ENCODE results near the gene CD58.
A peak's percentile ranks its signal among the peaks of the same experiment; 100 is the strongest.
"Not testable (repeated sequence)": the region's sequence is repeated elsewhere in the genome, so short reads cannot be mapped to it uniquely, and the experiment has no call there.

Gene CD58, protein sequence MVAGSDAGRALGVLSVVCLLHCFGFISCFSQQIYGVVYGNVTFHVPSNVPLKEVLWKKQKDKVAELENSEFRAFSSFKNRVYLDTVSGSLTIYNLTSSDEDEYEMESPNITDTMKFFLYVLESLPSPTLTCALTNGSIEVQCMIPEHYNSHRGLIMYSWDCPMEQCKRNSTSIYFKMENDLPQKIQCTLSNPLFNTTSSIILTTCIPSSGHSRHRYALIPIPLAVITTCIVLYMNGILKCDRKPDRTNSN
- total RNA-seq, result 36.7 to 52.8 (median 43.1) reads per million in 4 experiments

DNA sequence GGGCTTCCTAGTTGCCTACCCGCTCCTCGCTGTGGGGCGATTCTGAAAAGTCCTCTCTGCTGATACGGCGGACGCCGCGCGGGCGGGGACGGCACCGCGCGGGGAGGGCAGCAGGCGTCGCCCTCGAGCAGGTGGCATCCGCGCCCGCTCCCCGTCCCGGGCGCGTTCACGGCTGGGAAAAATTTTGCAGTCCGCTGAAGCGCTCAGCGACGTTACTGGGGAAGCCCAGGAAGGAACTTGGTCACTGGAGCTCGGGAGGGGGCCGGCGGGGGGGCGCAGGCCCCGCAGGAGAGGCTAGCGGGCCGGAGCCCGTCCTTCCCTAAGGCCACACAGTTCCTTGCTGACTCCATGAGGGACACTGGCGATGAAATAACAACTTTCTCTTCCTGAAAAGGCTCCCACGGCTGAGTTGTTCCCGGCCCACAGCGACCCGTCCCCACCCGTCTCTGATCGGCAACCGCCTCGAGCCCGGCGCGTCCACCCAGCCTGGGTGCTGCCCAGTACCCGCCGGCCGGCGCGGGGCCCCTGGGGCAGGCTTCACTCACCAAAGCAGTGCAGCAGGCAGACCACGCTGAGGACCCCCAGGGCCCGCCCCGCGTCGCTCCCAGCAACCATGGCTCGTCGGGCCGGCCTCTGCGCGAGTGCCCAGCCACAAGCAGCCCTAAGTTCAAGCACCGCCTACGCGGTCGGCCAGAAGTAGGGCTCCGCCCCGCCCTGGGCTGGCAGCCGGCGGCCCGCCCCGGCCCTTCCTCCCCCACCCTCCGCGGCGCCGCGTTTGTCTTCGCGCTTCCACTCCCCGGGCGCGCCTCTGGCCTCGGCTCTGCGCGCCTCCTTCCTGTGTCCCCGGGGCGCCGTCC lies at the start of gene CD58:
CD58 (minus strand) TSS at position 669 of the 857 bp plus-strand sequence; CDS start at position 615, 54 bp downstream.
- DNase-seq, result peak; percentile 50

DNA sequence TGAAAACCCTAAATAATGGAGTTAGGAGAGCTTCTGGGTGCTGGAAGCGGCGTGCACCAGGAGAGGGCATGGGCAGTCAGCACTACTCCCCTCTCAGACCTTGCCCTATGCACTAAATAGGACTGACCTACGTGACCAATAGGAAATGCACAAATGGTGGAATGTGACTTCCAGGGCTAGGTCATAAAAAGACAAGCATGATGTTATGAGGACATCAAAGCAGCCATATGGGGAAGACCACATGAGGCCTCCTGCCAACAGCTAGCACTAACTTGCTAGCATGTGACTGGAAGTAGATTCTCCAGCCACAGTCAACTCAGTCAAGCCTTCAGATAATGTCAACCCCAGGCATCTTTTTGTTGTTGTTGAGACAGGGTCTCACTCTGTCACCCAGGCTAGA lies 49.6 kb upstream of the CD58 start:
- not testable (repeated sequence) for DNase-seq

DNA sequence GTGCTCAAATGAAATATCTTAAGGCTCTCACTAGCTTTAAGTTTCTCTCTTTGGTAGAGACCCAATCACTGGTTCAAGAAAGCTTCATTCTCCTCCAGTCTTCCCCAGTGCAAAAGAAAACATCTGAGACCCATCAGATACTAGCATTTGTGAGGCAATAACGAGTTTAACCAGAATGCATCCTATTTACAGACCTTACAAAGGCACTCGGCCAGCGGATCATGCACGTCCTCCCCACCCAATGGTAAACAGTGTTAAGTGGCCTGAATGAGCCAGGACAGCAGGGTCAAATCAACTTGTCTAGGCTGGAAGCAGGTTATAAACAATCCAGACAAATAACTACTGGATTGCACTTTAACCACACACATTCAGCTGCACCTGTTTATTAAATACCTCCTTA lies 48.3 kb upstream of the CD58 start:
- not testable (repeated sequence) for DNase-seq

DNA sequence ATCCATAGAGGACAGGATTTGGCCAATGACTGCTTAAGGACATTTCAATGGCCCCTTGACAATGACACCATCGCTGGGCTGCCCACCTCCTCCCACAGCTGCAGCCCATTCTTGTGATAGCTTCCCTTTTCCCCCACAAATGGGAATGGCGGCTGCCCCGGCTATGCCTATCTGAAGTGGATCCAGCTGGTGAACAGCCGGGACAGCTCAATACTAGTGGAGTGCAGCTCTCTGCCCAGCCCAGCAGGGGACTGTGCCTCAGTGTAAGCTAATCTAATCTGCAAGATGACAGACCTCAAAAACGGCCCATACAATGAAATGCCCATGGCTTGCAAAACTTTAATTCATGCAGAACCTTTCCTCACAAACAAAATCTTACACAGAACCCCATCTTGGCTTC lies 47.0 kb upstream of the CD58 start:
- not testable (repeated sequence) for DNase-seq

DNA sequence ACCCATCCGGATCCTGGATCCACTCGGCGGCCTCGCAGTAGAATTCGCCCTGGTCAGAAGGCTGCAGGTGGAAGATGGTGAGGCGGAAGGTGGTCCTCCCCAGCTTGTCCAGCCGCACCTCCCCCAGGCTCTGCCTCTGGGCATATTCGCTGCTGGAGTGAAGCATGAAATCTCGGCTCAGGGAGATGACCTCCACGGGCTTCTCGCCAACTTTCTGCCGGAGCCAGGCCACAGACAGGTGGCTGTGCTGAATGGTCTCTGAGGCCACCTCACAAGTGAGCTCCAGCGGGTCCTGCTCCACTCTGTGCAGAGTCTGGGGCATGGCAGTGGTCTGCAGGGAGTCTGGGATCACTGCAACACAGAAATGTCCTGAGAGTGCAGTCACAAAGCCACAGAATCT lies 43.0 kb upstream of the CD58 start:
- DNase-seq, result not testable (repeated sequence)

DNA sequence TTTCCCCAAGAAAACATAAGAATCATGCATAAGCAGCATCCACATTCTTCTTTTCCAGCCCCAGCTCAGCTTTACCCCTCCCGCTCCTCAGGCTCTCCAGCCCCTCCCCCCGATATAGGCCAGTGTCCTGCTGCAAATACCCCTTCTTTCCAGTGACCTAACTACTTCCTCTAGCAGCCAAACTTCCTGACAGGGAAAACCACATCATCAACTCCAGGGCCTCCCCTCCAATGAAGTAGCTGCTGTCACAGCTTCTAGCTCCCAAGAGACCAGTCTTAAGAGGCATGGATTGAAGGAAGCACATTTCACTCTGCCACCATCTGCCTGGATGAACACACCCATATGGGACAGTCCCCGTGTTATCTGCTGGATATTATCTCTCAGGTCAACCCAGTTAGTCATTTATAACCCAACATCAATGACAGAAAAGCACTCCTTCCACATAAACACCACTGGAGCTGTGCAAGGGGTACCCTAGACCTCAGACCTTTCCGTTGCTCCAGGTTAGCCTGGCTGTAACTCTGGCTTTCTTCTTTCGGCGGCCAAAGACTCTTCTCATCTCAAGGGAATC lies 39.1 kb upstream of the CD58 start:
- not testable (repeated sequence) for DNase-seq

DNA sequence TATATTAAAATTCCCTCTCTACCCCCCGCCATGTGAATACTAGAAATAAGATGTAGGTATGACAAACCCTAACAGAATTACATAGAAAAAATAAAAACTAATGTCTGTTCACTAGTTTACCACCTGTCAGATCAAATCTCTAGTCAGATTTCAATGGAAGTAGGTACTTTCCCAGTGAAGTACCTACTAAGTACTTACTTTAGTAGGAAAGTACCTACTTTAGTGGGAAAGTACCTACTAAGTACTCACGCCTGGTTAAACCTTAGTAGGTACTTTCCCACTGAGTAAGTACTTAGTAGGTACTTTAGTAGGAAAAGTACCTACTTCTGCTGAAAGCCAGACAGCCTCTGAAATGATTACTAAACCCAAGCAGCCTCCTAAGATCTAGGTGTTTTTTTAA lies 38.0 kb upstream of the CD58 start:
- DNase-seq, result not testable (repeated sequence)

DNA sequence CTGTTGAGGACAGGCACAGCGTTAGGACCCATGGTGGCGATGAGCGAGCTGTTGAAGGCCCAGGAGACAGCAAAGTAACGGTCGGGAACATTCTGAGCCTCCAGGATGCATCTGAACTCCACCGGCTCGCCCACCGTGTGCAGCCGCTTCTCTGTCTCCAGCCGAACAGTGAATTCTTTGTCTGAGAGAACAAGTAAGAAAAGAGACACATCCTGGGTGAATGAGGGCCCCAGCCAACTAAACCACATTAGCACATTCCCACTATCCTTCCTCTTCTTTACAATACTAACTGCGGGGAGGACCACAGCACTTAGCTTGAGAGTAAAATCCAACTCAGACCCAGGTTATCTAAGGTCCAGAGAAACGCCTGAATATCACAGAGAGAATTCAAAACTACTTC lies 37.3 kb upstream of the CD58 start:
- not testable (repeated sequence) for DNase-seq

DNA sequence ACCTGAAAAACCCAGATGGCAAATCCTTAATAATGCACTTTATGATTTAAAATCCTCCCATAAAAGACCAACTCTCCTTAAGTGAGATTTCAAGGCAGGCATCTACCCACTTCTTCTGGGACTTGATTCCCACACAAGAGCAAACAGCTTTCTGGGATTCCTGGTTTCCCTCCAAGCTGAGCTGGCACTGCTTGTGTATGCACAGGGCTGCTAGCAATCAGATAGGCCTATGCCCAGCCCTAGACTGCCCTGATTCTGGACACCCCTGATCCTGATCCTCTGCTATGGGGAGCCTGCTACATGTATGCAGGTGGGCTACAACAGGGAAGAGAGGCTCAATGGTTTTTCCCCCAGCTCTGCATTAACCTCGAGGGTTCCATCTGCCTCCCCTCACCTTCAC lies 36.6 kb upstream of the CD58 start:
- not testable (repeated sequence) for DNase-seq

DNA sequence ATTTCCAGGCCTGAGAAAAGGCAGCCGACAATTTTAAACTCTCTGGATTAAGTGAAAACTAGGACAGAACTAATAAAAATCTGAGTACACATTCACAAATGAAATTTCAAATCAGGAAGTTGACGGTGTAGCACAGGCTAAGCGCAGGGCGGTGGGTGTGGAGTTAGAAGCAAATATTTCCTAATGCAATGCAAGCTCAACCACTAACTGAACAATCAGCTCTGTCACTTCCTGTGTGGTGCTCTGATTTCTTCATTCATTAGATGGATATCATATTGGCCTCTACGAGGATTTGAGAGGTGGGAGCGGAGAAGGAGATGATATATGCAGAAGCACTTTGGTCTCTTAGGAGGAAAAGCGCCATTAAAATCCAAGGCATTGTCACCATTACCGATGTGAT lies 35.2 kb upstream of the CD58 start:
- DNase-seq, result not testable (repeated sequence)

DNA sequence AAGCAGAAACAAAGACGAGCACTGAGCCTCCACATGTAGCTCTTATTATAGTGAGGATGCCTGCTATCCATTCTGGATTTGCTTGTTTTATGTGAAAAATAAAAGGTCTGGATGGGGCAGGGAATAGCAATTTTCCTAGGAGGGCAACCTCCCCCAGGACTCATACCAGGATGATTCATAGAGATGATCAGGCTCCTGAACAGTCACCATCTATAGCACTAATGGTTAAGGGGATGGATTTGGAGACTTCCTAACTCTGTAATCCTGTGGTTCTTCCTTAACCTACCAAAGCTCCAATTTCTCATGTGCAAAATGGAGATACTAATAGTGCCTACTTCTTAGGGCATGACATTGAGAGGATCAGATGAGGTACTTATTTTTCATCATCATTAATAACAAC lies 34.5 kb upstream of the CD58 start:
- DNase-seq, result no peak

DNA sequence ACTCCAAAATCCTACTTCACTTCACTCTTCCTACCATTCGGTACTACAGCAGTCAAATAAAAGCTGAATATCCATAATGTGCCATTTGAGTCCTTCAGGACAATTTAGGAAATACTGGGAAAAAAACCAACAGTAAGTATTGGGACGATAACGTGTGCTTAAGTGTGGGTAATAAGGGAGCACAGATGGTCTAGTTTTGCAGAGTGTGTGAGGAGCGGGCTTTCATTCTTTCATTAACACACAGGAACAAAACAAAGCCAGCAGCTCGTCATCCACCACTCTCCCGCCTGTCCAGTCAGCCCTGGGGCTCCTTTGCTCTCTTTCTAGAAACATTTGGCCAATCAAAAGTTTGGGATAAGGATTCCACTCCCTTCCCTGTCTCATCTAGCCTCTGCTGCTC lies 33.6 kb upstream of the CD58 start:
- DNase-seq, result not testable (repeated sequence)

DNA sequence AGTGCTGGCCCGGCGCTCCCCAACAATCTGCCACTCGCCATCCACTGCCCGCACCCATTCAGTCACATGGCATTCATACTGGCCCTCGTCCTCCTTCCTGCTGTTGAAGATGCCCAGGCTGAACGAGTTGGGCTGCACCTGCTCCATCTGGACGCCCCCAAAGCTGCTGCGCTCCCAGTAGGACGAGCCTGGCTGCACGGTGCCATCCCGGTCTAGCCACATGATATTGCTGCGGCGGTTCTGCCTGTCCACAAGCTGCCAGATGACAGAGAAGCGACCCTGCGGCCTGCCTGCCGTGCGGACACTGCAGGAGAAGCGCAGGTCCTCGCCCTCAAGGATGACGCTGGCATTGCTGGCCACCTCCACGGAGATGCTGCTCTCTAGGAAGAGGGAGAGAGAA lies 32.8 kb upstream of the CD58 start:
- not testable (repeated sequence) for DNase-seq

DNA sequence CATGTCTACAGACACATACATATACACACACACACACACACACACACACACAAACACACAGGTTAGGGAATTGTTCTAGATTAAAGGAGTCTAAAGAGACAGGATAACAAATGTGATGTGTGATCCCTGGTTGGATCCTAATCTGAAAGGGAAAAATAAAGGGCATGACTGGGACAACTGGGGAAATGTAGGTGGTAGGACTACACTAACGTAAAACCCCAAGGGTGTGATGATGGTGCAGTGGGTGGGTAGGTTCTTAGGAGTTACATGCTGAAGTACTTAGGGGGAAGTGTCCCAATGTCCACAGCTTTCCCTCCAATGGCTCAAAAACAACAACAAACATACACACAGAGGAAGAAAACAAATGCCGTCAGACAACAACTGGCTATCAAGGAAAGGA lies 28.5 kb upstream of the CD58 start:
- DNase-seq, result not testable (repeated sequence)

DNA sequence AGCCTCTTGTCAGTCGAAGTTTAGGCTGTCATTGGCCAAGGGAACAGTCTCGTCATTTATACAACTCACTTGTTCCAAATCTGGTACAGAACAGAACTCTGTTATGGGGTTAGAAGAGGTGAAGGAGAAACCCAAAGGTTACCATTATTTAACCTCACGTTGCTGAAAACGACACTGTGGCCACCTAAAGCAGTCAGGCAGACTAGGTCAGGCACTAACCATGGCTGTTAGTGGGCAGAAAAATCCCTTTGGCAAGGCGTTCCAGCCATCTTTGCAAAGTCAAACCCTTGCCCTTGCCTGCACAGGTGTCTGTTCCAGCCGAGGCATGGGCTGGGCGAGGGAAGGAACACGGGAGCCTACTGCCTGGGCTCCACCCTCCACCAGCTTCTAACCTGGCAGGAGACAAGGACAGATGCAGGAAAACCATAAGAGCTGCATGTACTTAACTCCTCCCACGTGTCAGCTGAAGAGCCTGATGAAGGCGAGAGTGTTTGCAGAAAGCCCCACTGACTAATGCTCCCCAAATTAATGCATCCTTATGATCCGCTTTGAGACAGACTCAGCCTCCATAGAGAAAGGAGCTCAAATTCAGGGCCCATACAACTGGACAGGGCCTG lies 27.7 kb upstream of the CD58 start:
- not testable (repeated sequence) for DNase-seq

DNA sequence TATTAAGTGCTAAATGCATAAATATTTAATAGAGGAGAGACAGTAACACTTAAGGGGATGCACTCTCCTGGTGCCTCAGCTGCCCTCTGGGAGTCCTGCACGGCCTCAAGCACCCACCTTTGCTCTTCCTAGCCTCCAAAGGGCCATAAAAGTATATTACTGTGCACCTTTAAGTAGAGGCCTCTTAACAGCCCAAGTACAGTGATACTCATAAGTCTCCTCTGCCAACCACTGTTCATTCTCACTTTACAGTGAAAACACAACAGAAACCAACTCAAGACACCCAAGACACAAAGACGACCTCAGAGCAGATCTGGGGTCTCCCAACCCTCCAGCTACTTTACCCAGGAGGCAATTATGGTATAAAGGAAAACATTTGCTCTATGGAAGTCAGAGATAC lies 26.6 kb upstream of the CD58 start:
- DNase-seq, result not testable (repeated sequence)

DNA sequence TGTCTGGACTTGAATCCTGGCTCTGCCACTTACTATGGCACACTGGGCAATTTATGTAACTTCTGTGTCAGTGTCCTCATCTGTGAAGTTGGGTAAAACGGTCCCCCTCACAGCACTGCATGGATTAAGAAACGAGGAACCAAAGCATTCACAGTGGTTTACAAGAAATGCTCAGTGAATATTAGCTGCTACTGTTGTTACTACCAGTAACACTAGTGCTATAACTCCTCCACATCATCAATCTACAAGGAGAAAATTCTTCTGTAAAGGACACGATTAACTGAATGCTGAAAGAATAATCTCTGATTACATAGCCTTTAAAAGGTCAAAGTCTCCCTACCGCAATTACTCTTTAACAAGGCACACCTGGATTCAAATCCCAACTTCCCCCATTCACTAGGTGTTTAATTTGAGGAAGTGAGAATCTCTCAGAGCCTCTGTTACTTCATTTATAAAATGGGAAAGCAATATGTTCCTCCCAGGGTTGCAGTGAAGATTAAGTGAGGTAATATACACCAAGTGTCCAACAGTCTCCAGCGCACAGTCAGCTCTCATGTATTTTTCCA lies 26.0 kb upstream of the CD58 start:
- DNase-seq, result not testable (repeated sequence)

DNA sequence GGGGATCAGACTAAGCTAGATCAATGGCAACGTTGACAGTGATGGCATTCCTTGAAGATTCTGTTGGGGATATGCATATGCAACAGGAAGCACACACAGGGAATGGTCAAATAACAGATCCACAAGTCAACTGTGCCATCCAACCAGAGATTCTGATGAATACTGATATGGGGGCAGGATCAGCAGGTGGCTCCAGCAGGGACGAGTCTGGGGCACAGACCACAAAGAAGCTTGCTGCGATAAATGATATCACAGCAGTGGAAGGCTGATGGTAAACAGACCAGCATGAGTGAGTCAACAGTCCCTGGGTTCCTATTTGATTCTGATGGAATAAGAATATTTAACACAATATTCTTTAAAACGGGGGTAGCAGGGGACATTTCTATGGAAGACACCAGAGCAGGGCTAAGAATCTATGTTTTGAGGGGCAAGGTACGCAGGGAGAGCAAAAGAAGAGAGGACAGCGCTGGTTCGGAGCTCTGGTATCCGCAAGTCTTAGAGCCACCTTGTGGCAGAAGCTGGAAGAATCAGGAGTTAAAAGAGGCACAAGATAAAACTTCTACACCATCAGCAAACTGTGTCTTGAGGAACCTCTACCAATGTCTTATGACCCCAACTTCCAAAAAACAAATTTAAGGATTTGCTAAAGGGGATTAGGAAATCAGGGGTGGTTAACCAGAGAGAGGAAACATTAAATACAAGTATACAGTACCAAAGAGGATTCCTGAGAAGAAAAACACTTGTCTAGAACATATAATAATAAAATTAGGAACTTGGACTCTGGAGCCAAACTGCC lies 25.3 kb upstream of the CD58 start:
- not testable (repeated sequence) for DNase-seq

DNA sequence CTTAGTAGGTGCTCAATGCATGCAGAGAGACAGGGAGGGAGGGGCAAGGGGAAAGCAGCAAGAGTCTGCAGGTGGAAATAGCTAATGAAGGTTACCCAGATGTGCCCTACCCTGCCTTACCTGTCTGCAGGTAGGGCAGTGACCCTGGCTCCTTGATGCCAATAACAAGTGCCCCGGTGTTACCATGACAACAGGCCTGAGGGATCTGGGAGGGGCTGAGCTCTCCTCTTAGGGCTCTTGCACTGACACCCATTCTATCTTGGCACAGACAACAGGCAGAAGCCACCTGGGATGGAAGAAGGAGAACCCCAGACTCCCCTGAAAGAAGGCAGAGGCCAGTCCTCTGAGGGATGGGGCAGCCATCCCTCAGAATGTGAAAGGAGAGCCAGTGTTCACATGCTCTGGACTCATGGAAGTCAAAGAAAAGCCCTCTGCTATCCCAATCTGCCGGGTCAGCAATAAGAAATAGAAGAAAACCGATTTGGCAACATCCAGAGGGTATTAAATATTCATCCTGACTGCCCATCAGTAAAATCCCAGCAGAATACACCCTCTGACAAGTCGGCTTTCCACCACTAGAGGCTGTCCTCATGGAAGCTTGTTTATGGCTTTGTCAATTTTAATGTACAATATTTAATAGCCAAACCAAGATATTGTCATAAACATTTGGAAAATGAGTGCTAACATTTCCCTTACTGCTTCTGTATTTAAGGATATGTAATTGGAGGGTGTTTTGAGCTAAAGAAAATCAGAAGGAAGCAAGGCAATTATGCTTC lies 24.4 kb upstream of the CD58 start:
- not testable (repeated sequence) for DNase-seq

DNA sequence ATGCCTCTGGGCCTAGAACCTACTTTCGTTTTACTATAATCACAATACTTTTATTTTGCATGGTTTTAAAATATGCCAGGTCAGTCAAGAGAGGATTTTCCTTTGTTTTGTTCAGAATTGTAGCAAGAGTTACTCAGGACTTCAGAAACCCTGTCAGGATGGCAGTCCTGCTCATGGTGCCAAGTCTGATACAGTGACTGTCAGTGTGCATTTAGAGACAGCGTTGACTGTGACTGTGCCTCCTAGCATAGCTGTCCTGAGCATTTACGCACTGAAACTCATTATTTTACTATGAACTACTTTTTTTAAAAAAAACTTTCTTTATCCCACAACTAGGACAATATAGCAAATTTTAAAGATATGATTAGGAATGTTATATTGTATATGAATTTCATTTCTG lies 23.2 kb upstream of the CD58 start:
- not testable (repeated sequence) for DNase-seq

DNA sequence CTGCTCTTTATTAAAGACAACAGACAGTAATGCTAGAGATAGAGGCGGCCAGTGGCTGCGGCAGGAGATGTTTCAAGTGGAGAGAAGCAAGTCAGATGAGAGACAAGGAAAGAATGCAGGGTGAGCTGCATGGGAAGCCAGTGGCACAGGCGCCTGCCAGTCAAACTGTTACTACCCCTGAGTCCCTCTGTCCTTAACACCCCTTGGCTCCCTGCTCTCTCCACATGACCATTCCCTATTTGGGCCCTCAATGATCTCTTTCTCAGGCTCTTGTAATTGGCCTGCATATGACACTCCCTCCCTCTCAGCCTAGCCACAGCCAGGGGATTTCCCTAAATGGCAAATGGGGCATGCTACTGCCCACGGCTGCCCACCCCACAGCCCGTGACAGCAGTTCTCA lies 22.6 kb upstream of the CD58 start:
- DNase-seq, result not testable (repeated sequence)

Measured in effector CD8-positive, alpha-beta T cell (primary cell).